Posterior cingulate gyrus (tissue), 11 donors: ENCODE results near the gene MAN2B1.
"Not testable (repeated sequence)": the region's sequence is repeated elsewhere in the genome, so short reads cannot be mapped to it uniquely, and the experiment has no call there.

Experiments
- DNase-seq, 10 donors: peaks; one replicate each; pipeline versions ENCODE4 v3.0.0 to v3.0.0-alpha.2; 2020 to 2021; ENCODE audit warnings: mixed read lengths in 3 of 10
- intact Hi-C: fragments of 100-400 bp; cut with DNase I; formaldehyde crosslinking; loops from one replicate; pipeline ENCODE4 v1.15.1; 2023

MAN2B1 gene

DNA sequence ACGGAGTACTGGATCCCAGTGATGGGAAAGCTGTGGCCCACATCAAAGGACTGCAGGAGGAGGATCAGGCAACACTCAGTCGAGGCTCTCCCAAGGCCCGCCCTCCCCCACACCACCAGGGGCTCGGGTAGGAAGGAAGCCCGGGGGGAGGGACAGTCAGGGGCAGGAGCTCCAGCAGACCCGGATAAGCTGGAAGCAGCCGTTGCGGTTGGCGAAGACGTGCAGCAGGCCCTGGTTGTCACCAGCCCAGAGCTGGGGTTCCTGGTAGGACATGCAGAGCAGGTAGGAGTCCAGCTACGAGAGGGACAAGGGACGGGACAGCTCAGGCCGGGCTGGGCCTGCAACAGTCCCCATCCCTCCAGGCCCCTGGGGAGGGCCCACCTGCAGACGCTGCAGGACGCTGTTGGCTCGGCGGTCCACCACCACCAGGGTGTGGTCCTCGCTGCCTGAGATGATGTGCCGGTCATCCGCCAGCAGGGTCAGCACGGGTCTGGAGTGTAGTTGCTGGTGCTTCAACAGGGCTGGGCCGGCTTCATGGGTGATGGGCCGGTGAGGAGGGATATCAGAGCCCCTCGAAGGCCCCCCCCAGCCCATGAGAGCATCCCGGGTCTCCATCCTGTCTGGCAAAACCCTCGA lies 23.2 kb upstream of the MAN2B1 start:
- DNase-seq, result no peak
- intact Hi-C loops, result no loop called here

DNA sequence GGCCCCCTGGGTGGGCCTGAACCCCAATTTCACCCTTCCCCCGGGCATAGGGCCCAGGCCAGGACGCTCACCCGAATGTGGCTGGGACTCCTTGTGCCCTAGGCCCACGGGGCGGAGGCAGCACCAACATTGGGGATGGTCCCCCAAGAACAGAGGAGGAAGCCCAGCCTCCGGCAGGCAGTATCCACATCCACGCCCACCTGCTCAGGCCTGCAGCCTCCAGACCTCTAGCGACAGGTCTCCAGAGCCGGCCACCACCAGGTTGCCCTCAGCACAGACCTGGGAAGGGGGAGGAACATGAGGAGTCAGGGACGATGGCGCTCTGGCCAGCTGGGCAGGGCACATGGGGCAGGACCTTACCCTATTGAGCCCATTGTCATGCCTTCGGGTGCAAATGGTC lies 22.5 kb upstream of the MAN2B1 start:
- intact Hi-C loops, result no loop called here
- DNase-seq, result no peak

DNA sequence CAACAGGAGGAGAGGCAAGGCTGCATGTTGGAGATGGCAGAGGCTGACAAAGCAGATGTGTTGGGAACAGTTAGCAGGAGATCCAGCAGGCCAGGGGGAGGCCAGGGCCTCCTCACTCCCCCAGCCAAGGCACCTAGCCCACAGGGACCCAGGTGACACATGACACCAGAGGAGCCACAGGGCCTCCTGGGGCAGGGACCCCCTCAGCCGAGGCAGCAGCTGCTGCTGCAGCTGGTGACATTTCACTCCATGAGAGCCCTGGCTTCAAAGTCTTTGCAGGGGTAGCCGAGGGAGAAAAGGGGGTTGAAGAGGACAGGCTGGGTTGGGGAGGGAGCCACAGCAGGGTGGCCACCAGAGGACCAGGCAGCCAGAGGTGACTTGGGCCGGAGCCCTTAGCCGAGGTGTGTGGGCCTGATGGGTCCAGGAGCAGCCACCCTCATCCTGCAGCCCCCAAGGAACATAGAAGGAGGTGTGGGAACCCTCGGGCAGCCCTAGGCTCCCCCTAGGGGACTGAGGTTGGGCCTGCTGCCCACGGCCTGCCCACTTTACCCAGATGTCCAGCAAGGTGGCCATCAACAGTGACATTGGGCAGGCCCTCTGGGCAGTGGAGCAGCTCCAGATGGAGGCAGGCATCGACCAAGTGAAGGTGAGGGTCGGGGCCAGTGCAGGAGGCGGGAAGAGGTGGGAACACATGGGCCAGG lies 21.1 kb upstream of the MAN2B1 start, which contains the start of gene GNG14:
Gene GNG14, plus strand, starts transcription at position 503 of the 701 bp plus-strand sequence. Its CDS starts 51 bp downstream, at position 554.
- DNase-seq, result no peak

DNA sequence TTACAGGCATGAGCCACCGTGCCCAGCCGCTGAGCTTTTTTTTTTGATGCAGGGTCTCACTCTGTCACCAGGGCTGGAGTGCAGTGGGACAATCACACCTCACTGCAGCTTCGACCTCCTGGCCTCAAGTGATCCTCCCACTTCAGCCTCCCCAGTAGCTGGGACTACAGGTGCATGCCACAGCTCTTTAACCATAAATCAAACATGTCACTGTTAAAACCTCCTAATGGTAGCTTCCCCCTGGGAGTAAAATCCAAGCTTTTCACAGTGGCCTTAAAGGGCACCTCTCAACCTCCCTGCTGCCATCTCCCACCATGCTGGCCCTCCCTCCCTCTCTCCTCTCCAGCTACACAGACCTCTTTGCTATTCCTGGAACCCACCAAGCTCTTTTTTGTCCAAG lies 19.3 kb upstream of the MAN2B1 start:
- intact Hi-C loops, result no loop called here
- DNase-seq, result no peak

More for the DNA sequence above, 21.1 kb upstream of the MAN2B1 start, which contains the start of gene GNG14:
- intact Hi-C loops, result no loop called here

DNA sequence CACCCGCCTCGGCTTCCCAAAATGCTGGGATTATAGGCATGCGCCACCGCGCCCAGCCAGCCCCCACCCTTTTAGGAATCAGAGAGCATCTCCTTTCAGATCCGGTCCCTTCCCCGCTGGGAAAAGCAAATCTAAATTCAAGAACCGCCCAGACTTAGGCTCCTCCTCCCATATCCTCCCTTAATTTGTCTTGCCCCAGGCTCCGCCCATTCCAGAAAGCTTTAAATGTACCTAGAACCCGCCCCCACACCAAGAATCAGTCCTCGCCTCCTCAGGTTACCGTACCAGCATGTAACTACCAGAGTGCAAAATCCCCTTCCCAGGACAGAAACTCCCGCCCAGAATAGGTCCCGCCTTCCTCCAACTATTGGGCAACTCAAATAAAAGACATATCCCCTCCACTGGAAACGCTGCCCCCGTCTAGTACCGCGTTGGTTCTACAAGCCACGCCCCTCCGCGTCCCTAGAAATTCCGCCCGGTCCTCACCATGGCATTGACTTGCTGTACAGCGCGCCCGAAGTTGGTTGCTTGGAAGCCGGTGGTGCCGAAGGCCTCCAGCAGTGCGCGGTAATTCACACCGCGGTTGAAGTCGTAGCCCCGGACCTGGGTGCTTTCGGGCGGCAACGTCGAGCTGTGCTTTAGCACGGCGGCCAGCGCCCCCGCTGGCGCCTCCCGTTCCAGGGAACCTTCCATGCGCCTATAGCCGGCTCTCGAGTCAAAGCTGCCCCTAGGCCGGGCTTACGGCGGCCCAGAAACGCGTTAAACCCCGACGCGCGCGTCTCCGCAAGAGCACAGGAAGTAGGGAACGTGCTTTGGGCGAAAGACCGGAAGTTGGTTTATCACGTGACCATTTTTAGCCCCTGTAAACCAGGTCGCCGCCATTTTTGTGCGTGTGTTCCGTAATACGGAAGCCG lies 14.8 kb upstream of the MAN2B1 start, which contains the start of gene DHPS:
Gene DHPS, minus strand, starts transcription at position 807 of the 914 bp plus-strand sequence. Its CDS starts 114 bp downstream, at position 693.
- intact Hi-C loops, result loop anchor here (1.0 kb wide), 1 partner anchor 12 kb away; a partner anchor contains a TSS
- peak; percentile 80 to 98 (median 88) for DNase-seq

DNA sequence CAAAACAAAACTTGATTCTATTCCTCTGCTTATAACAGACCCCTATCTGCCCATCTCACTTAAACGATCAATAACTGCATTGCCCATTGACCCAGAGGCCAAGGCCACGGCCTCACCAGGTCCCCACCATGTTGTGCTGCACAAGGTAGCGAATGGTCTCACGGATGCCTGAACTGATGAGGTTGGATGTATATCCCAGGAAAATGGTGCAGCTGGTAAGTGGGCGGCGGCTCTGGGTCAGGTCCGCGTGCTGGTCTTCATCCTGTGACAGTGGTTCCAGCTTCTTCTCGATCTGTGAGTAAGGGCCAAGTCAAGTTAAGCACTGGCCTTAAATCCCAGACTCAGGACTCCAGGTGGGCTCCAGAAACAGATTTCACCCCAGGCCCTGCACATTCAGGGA lies 13.5 kb upstream of the MAN2B1 start:
- DNase-seq, result no peak
- intact Hi-C loops, result no loop called here

DNA sequence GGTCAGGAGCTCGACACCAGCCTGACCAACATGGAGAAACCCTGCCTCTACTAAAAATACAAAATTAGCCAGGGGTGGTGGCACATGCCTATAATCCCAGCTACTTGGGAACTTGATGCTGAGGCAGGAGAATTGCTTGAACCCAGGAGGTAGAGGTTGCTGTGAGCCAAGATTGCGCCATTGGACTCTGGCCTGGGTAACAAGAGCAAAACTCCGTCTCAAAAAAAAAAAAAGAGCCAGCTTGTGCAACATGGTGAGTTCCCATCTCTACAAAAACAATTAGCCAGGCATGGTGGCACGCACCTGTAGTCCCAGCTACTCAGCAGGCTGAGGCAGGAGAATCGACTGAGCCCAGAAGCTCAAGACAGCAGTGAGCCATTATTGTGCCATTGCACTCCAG lies 11.5 kb upstream of the MAN2B1 start:
- DNase-seq, intact Hi-C loops: not testable (repeated sequence)

DNA sequence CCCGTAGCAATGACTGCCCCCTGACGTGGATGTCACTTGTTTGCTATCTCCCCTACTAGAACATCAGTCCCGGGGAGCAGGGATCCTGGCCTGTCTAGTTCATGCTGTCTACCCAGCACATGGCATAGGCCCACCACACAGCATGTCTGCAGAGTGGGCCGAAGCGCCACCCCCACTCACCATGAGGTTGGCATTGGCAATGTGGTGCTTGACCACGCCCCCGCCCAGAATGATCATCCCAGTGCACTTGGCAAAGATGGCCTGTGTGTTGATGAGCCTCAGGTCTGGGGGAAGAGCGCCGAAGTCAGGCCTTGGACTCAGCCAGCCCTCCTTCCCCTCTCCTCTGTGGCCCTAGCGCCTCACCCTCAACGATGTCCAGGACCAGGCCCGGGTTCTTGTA lies 10.4 kb upstream of the MAN2B1 start:
- intact Hi-C loops, result no loop called here
- DNase-seq, result no peak

DNA sequence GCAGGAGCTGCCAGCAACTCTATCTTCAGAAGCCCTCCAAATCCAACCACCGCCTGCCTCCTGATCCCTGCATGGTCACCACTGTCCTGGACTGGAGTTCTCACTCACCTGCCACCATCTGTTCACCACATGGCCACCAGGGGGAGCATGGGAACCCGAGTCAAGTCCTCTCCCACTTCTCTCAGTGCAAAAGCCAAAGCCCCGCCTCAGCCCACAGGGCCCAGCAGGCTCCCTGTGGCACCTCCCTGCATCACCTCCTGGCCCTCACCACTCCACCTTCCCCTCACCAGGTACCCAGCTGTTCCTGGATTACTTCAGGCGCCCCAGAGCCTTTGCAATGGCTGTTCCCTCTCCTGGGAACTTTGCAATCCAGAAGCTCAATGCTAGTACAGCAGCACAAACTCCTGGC lies 9.8 kb upstream of the MAN2B1 start:
- peak; percentile 65 to 96 (median 84) for DNase-seq
- intact Hi-C loops, result no loop called here

DNA sequence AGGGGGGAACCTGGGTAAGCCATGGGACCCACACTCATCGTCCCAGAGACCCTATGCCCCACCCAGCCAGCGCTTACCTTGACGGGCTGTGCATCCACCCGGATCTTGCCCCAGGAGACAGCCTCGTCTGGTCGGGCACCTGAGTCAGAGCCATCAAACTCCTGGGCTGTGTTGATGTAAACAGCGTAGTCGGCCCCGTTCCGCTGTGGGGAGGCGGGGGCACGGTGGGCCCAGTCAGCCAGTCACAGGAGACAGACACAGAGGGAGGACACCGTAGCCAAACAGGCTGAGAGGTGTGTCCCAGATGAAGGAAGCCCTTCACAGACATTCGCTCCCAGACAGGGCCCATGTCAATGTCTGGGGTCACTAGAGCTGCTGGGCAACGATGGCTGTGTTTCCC lies 9.4 kb upstream of the MAN2B1 start:
- intact Hi-C loops, result no loop called here
- DNase-seq, result no peak

DNA sequence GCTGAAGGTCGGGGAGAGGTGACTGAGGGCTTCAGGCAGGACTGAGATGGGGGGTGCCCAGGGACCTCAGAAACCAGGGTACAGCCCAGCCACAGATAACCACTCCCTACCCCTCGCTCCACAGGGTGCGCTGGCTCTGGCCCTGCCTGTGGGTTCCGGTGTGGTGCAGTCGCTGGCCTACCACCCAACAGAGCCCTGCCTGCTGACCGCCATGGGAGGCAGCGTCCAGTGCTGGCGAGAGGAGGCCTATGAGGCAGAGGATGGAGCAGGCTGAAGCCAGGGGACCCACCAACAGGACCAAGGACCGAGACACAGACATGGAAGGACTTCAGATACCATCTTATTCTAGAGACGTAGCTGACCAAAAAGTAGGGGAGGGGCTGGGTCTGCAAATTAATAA lies 8.9 kb upstream of the MAN2B1 start:
- intact Hi-C loops, result no loop called here
- no peak for DNase-seq

DNA sequence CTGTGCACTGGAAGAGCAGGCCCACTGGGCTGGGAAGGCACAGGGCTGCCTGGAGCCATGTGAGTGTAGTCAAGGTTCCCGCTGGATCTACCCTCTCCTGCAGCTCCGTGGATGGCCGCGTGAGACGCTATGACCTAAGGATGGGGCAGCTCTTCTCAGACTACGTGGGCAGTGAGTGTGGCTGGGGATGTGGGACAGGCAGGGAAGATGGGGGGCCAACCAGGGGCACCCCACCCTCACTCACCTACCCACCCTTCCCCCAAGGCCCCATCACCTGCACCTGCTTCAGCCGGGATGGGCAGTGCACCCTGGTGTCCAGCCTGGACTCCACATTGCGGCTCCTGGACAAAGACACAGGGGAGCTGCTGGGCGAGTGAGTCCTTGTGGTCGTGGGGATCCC lies 6.2 kb upstream of the MAN2B1 start:
- no peak for DNase-seq
- intact Hi-C loops, result loop anchor here (1.0 kb wide), 1 partner anchor 108 kb away; no protein-coding TSS in a partner anchor

DNA sequence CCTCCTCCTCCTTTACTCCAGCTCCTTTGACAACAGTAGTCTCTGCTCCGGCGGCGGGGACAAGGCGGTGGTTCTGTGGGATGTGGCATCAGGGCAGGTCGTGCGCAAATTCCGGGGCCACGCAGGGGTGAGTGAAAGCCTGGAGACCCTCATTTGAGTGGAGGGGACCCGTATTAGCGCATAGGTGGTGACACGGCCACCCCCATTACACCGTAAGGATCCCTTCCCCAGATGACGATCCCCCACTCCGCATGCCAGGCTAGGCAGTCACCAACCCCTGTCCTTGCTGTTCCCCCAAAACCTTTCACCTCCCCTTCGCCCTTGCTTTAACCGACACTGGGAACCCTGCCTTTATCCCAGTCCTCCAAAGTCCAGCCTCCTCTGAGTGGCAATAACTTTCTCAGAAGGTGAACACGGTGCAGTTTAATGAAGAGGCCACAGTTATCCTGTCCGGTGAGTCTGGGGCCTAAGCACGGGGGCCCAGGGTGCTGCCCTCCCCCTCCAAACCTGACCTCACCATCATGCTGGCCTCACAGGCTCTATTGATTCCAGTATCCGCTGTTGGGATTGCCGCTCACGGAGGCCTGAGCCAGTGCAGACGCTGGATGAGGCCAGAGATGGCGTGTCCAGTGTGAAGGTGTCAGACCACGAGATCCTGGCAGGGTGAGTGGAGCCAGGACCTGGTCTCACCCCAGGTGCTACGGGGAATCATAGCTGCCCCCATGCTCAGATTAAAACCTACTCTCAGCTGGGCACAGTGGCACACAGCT lies 3.8 kb upstream of the MAN2B1 start:
- intact Hi-C loops, result no loop called here
- no peak for DNase-seq

DNA sequence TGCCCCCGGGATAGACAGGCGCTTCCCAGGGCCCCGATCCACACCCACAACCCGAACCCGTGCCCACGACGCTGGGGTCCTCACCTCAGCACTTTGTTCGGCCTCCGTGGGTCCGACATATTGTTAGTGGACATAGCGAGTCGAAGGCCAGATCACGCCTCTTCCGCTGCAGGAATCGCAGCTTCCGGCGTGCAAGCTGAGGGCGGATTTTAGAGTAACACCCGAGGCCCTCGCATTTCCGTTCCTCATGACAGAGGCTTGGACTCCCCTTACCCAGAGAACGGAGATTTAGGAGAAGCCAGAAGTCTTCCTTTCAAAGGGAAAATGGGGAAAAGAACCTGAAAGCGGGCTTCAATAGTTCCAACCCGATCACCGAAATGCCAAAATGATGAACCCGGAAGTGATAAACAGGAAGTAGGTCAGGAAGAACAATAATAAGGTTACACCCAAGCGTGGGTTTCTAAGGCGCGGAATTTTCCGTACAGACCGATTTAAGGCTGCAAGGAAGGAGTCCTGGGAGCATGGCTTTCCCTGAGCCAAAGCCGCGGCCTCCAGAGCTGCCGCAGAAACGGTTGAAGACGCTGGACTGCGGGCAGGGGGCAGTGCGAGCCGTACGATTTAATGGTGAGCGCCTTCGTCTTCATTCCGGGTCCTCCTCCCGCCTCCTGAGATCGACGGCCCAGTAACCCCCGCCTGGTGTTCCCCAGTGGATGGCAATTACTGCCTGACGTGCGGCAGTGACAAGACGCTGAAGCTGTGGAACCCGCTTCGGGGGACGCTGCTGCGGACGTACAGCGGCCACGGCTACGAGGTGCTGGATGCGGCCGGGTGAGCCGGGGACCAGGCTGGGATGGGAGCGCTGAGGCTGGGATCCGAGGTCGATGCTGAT lies 3.0 kb upstream of the MAN2B1 start:
- DNase-seq, result peak; percentile 70 to 97 (median 82)
- intact Hi-C loops, result loop anchor here (1.0 kb wide), 1 partner anchor 12 kb away; the partner anchor contains the start of gene DHPS

DNA sequence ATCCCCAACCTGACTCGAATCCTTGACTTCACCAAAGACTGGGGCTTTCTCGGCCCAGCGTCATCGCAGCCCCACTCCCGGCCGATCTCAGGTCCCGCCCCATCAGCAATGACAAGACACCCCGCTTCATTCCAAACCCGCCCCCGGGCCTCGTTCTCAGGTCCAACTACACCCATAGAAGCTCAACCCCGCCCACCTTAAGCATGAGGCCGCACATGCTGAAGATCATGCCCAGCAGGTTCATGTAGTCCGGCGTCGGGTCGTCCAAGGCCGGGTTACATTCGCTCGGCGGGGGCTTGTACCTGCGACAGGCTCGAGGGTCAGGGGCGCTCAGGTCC lies 2.4 kb upstream of the MAN2B1 start:
- intact Hi-C loops, result loop anchor here (1.0 kb wide), 1 partner anchor 12 kb away; the partner anchor contains the start of gene DHPS
- peak in 9 of 10 donors; percentile 25 to 93 (median 53) for DNase-seq

DNA sequence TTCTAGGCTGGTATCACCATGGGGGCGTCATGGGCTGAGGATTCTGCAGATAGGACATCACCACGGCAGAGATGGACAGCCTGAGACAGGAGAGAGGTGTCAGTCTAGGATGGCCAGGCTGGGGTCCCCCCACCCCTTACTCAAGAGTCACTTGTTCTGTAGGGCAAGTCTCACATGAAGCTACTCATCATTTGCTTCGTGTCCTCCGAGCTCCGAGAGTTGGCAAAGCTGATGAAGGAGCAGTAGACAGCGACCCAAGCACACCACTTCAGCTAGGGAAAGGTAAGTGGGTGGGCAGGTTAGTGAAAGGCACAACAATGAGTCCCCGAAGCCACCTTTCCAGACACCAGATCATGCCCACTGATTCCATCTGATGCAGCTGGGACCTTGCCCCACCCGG lies 1.8 kb upstream of the MAN2B1 start:
- intact Hi-C loops, result no loop called here
- DNase-seq, result no peak

DNA sequence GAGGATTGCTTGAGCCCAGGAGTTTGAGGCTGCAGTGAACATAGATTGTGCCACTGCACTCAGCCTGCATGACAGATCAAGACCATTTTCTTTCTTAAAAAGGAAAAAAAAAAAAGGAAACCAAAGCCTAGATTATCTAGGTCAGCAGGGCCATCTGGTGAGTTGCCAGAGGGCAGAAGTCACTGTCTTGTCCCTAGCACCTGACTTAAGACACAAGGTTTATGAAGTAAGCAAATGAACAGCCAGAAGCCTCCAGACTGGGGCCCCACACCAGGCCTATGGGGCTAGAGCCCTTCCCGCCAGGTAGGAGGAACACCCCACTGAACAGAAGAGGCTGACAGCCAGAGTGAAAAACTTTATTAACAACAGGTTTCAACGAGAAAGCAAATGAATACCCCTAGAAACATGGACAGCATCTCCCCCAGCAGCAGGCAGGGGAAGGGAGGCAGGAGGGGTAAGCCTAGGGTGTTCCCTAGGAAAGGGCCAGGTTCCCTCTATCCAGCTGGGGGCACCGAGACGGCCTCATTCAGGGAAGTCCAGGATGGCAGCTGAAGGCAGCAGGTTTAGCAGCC lies 1.3 kb upstream of the MAN2B1 start:
- intact Hi-C loops, result no loop called here
- DNase-seq, result no peak

DNA sequence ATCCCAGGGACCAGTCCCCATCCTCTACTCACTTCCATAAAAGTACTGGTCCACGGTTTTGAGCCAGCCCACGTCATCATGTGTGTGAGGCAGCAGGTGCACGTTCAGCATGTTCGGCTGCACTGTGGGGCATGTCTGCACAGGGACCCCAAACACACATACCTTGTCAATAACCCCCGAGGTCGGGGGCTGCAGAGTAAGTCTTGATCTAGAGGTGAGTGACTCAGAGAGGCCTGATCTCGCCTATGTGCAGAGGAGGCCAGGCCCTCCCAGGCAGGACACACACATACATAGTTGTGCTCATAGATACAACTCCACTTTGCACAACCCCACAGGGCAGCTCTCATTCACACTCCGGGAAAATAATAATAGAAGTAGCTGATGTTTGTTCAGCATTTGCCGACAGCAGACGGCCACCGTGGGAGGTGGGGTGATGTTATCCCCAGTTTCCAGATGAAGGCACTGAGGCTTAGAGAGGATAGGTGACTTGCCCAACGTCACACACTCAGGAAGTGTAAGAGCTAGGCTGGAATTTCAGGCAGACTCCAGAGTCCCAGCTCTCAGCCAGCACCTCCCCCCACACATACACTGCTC lies 774 bp downstream of the MAN2B1 start:
- DNase-seq, result peak in 1 of 10 donors; percentile 75
- intact Hi-C loops, result no loop called here
